Brain microvascular endothelial cell (primary cell): ENCODE results near the gene CAST.
A peak's percentile ranks its signal among the peaks of the same experiment; 100 is the strongest.

Experiments used
- DNase-seq: peaks from one replicate; pipeline ENCODE4 v3.0.0-alpha.2; 2020
- H3K27ac ChIP-seq: fragments of 250-450 bp; sonication (Bioruptor Pico); 2 replicates; pipeline ENCODE4 v1.5.1; 2020; ENCODE audit warnings: mild to moderate bottlenecking, moderate library complexity
- H3K27me3 ChIP-seq: fragments of 250-450 bp; sonication (Bioruptor Pico); replicated peaks from 2 replicates; pipeline ENCODE4 v1.5.1; 2020; ENCODE audit warnings: mild to moderate bottlenecking
- H3K36me3 ChIP-seq: fragments of 250-450 bp; sonication (Bioruptor Pico); replicated peaks from 2 replicates; pipeline ENCODE4 v1.5.1; 2020; ENCODE audit warnings: mild to moderate bottlenecking
- H3K4me3 ChIP-seq: 2 replicates; pipeline ENCODE4 v1.5.1; 2011; ENCODE audit warnings: low read depth, mild to moderate bottlenecking, control low read depth, low read length, moderate library complexity
- CTCF ChIP-seq: IDR thresholded peaks from 2 replicates; pipeline ENCODE4 v1.5.1; 2011; ENCODE audit warnings: low read depth, mild to moderate bottlenecking, moderate library complexity, low read length, control low read depth, inconsistent platforms; ENCODE audit errors: missing control alignments
- in situ Hi-C: cut with HindIII; loops from 2 replicates; pipeline ENCODE4 v1.10.0; 2017; ENCODE audit warnings: low sequenced_read_pairs, low pct_ligation_motif_present

The CAST gene

GRCh38 chr5:96699186-96699820 lies 37.1 kb downstream of the CAST start:
- no peak for DNase-seq
- no peak for TF ChIP-seq CTCF
- Histone ChIP-seq H3K4me3 (no peak overlapping the region), H3K27me3 (no peaks in the 10 kb centered on the region), H3K36me3 (no peaks in the 10 kb centered on the region), H3K27ac (peak overlapping the region; percentile 12)
- in situ Hi-C loops: no loop called here

- Histone ChIP-seq H3K27ac (peak overlapping the region; percentile 88), H3K4me3 (peak overlapping the region; percentile 82), H3K27me3 (no peaks in the 10 kb centered on the region), H3K36me3 (no peaks in the 10 kb centered on the region)
- in situ Hi-C loops: no loop called here
- DNase-seq: peak; percentile 98
- no peak for TF ChIP-seq CTCF
Observed at GRCh38 chr5:96702503-96703383, 40.6 kb downstream of the CAST start.

- in situ Hi-C loops: no loop called here
- Histone ChIP-seq H3K4me3 (peak overlapping the region; percentile 82), H3K27me3 (no peaks in the 10 kb centered on the region), H3K36me3 (no peaks in the 10 kb centered on the region), H3K27ac (peak overlapping the region; percentile 88)
- no peak for DNase-seq
- no peak for TF ChIP-seq CTCF
Observed at GRCh38 chr5:96703384-96703920, 41.3 kb downstream of the CAST start.

- in situ Hi-C loops: no loop called here
- H3K4me3 ChIP-seq: peak overlapping the region; percentile 82
Observed at GRCh38 chr5:96703995-96704394, 41.8 kb downstream of the CAST start.

GRCh38 chr5:96706433-96707111 lies 44.4 kb downstream of the CAST start:
- in situ Hi-C loops: no loop called here
- H3K27me3 ChIP-seq: no peaks in the 10 kb centered on the region
- H3K36me3 ChIP-seq: no peaks in the 10 kb centered on the region
- H3K27ac ChIP-seq: no peak overlapping the region
- no peak overlapping the region for H3K4me3 ChIP-seq
- no peak for TF ChIP-seq CTCF
- no peak for DNase-seq

More at GRCh38 chr5:96703995-96704394, 41.8 kb downstream of the CAST start:
- TF ChIP-seq CTCF: no peak
- Histone ChIP-seq H3K27ac (peak overlapping the region; percentile 88), H3K36me3 (no peaks in the 10 kb centered on the region), H3K27me3 (no peaks in the 10 kb centered on the region)
- no peak for DNase-seq
